Measurements from ENCODE around the gene SHC2. TPM values are rescaled to one million over a fixed set of nuclear protein-coding genes. Genes with fewer than 3 reads are reported as not detected.

The SHC2 gene
- total and polyA plus RNA-seq, 9 of the 15 experiments (the other 6 are each of a cell fraction or from before 2014, with no cell fraction given) = 0.14 to 0.36 (median 0.17) TPM; not detected in 5

GRCh38 chr19:405121-405965, 55.5 kb downstream of the SHC2 start:
- intact Hi-C loops (cut with micrococcal nuclease) = no loop called here
- no peaks in the 10 kb centered on the region for H3K36me3 ChIP-seq (ENCODE audit: control insufficient read depth, insufficient read depth, low read length)
- 2% methylated on average over 20 of the region's 29 CpGs for WGBS (ENCODE audit: insufficient coverage, low coverage, missing lambda C conversion rate)
- TF ChIP-seq PKNOX1 (IDR thresholded peaks at IDR 0.05) (no peak), NFATC3 (IDR thresholded peaks at IDR 0.05) (no peak), CC2D1A (IDR thresholded peaks at IDR 0.05) (no peak), CHD4 (IDR thresholded peaks at IDR 0.05; ENCODE audit: insufficient read depth, insufficient replicate concordance, low read depth, low read length, poor library complexity, severe bottlenecking) (no peak), ELK1 (CRISPR knock-in tag; IDR thresholded peaks at IDR 0.05) (no peak), ZNF830 (CRISPR knock-in tag; IDR thresholded peaks at IDR 0.05) (no peak), TEAD2 (tag; IDR thresholded peaks at IDR 0.05) (no peak), CBX8 (IDR thresholded peaks at IDR 0.05; ENCODE audit: borderline replicate concordance, extremely low read depth, low read depth, low read length, poor library complexity, severe bottlenecking) (no peak), UBTF (IDR thresholded peaks at IDR 0.05; ENCODE audit: borderline replicate concordance in 1 of 2, low read depth in 2 of 2, low read length in 2 of 2) (no peak), HINFP (tag; conservative IDR thresholded peaks at IDR 0.05; ENCODE audit: low read depth) (no peak), RHOXF2B (CRISPR knock-in tag; conservative IDR thresholded peaks at IDR 0.05) (no peak), MTA1 (IDR thresholded peaks at IDR 0.05; ENCODE audit: borderline replicate concordance) (no peak), SOX6 (IDR thresholded peaks at IDR 0.05) (no peak), ZNF12 (CRISPR knock-in tag; IDR thresholded peaks at IDR 0.05) (no peak), DDX20 (tag; IDR thresholded peaks at IDR 0.05; ENCODE audit: low read depth) (no peak)

More at GRCh38 chr19:405121-405965, 55.5 kb downstream of the SHC2 start:
- ATAC-seq = no peak
- Histone ChIP-seq H3K4me2 (ENCODE audit: insufficient read depth, low read length) (no peak overlapping the region), H3K9ac (ENCODE audit: insufficient read depth in 1 of 2, low read depth in 2 of 2, low read length in 2 of 2) (no peak overlapping the region), H3K4me3 (no peak overlapping the region), H4K20me1 (replicated peaks; ENCODE audit: control insufficient read depth, insufficient read depth, low read length) (0 out of 2 replicates have a peak, but pooled peaks cover 14% of the 10 kb centered on the region), H3K79me2 (ENCODE audit: control insufficient read depth, insufficient read depth, low read length) (no peaks in the 10 kb centered on the region), H3K27me3 (ENCODE audit: control insufficient read depth in 2 of 2, insufficient read depth in 2 of 2, low read length in 2 of 2) (peaks cover 37 to 66% of the 10 kb centered on the region in 2 experiments; a peak in 4 of 5 replicates), H3K27ac (ENCODE audit: extremely low read depth, low read depth, low read length) (no peak overlapping the region), H3K9me3 (replicated peaks; ENCODE audit: control insufficient read depth, insufficient read depth, low read depth, low read length) (no peaks in the 10 kb centered on the region), H3K4me1 (replicated peaks in 1 of 2; ENCODE audit: control insufficient read depth in 2 of 2, insufficient read depth in 2 of 2, low read length in 2 of 2) (peaks cover 3 to 75% of the 10 kb centered on the region in 2 experiments; a peak in 2 of 5 replicates), H3K9me1 (ENCODE audit: control insufficient read depth, insufficient read depth, low read length) (no peaks in the 10 kb centered on the region), H2AFZ (ENCODE audit: low read depth, low read length) (no peak overlapping the region)
- DNase-seq (ENCODE audit: extremely low read depth in 1 of 4, low spot score in 3 of 4) = no peak
- no peak for FAIRE-seq
- BruUV-seq (replicated peaks) = no TSS peak
- ChIA-PET POLR2A (interaction anchor here (1.3 kb wide), 1 partner anchor 15 kb away, joined by 5 read pairs; no protein-coding TSS in a partner anchor), CTCF (ENCODE audit: low intra/inter-chr PET ratio) (no interaction called here)
- in situ Hi-C loops (cut with MboI) = no loop called here

Data from K562 (cell line).